ENCODE results near the gene LTK. TPM values are rescaled to one million over a fixed set of nuclear protein-coding genes. Genes with fewer than 3 reads are reported as not detected.
A peak's percentile ranks its signal among the peaks of the same experiment; 100 is the strongest.

LTK gene
- total RNA-seq, 1 experiment from 2014 or later = 0.24 TPM

DNA sequence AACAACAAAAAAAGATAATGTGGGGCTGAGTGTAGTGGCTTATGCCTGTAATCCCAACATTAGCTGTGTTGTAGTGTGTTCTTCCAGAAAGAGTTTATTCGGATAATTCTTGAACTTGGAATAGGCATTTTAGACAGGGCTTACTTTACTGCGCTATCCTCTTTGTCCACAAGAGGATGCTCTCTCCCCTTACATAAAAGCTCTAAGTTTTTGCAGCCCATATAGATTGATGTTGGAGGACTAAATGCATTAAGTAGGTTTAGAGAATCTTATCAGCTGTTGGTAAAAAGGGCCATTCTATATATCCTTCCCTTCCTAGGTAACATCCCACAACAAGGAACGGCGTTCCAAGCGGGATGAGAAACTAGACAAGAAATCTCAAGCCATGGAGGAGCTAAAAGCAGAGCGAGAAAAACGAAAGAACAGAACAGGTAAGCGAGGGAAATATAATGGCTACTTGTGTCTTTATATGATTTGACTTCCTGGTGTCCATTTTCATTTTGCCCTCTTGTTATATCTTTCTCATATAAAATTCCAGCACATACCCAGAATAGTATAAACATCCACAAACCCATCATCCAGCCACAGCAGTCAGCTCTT, 47.7 kb downstream of the LTK start:
- Histone ChIP-seq H3K27ac (no peak overlapping the region), H3K4me1 (replicated peaks) (no peaks in the 10 kb centered on the region)
- peak in 1 of 2 experiments; percentile 42 for DNase-seq (ENCODE audit: low read depth in 1 of 2, low spot score in 2 of 2)

DNA sequence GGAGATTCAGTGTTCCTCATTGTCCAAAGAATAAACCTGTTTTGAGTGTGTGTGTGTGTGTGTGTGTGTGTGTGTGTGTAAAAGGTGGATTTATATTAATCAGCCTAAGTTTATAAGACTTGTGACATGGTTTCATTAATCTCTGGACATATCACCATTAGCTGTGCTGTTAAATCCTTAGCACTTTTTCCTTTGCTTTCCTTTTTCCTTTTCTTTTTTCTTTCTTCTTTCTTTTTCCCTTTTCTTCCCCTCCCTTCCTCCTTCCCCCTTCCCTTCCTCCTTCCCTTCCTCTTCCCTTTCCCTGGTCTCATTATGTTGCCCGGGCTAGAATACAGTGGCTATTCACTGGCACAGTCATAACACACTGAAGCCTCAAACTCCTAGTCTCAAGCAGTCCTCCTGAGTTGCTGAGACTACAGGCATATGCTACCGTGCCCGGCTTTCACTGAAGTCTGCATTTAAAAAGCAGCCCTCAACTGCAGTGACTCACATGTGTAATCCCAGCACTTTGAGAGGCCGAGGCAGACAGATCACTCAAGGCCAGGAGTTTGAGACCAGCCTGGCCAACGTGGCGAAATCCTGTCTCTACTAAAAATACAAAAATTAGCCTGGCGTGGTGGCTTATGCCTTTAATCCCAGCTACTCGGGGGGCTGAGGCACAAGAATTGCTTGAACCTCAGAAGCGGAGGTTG, 48.6 kb downstream of the LTK start:
- Histone ChIP-seq H3K36me3 (peaks cover 67% of the 10 kb centered on the region), H3K27ac (no peak overlapping the region), H3K9me3 (replicated peaks) (no peaks in the 10 kb centered on the region), H3K4me3 (no peak overlapping the region), H3K4me1 (replicated peaks) (no peaks in the 10 kb centered on the region), H3K27me3 (replicated peaks) (no peaks in the 10 kb centered on the region)
- DNase-seq (ENCODE audit: low read depth in 1 of 2, low spot score in 2 of 2) = no peak

More for the DNA sequence above, 47.7 kb downstream of the LTK start:
- no peaks in the 10 kb centered on the region for H3K9me3 ChIP-seq (replicated peaks)
- H3K36me3 ChIP-seq = peaks cover 69% of the 10 kb centered on the region
- no peaks in the 10 kb centered on the region for H3K27me3 ChIP-seq (replicated peaks)
- no peak overlapping the region for H3K4me3 ChIP-seq

DNA sequence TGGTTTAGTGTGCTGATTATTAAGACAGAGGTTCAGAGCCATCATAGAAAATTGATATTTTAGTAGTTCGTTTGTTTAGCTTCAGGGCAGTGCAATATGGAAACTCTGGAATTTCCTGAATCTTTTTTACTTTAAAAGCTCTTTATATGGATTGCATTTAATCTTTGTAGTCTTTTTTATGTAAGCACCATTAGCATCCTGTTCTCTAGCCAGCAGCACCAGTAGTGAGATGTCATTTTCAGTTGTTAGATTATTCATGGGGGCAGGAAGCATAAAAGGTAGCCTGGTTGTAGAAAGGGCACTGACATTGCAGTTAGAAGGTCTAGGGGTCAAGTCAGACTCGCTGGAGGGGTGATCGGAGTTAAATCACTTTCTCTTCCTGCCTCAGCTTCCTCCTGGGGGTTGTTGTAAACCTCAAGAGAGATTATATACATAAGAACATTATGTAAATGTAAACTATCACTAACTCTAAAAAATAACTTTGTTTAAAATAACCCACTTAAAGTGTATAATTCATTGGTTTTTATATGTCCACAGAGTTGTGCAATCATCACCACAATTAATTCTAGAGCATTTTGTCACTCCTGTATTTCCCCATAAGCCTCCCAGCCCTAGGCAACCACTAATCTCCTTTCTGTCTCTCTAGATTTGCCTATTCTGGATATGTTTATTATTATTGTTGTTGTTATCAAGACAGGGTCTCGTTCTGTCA, 51.4 kb downstream of the LTK start:
- Histone ChIP-seq H3K27me3 (replicated peaks) (no peaks in the 10 kb centered on the region), H3K36me3 (peaks cover 67% of the 10 kb centered on the region), H3K4me3 (no peak overlapping the region), H3K4me1 (replicated peaks) (no peaks in the 10 kb centered on the region), H3K9me3 (replicated peaks) (no peaks in the 10 kb centered on the region), H3K27ac (no peak overlapping the region)
- DNase-seq (ENCODE audit: low read depth in 1 of 2, low spot score in 2 of 2) = no peak

Other genes with a start within 250 kb of the LTK start
- gene OIP5, start 181.2 kb downstream of the LTK start, total RNA-seq (2014; rRNA removed; shearing (Covaris generic)) = 31.1 and 43.4 TPM in 2 replicates
- gene NUSAP1, start 180.9 kb downstream of the LTK start, total RNA-seq (2014; rRNA removed; shearing (Covaris generic)) = 175 and 251 TPM in 2 replicates
- gene NDUFAF1, start 111.3 kb downstream of the LTK start, total RNA-seq (2014; rRNA removed; shearing (Covaris generic)) = 17.4 and 35.4 TPM in 2 replicates
- 26.0 and 34.9 TPM in 2 replicates for gene RTF1, start 96.7 kb downstream of the LTK start, total RNA-seq (2014; rRNA removed; shearing (Covaris generic))
- 4.4 and 5.7 TPM in 2 replicates for gene ITPKA, start 20.0 kb downstream of the LTK start, total RNA-seq (2014; rRNA removed; shearing (Covaris generic))
- gene RPAP1, start 30.4 kb upstream of the LTK start, total RNA-seq (2014; rRNA removed; shearing (Covaris generic)) = 17.4 and 22.4 TPM in 2 replicates
- gene TYRO3, start 45.4 kb upstream of the LTK start, total RNA-seq (2014; rRNA removed; shearing (Covaris generic)) = 8.9 and 17.2 TPM in 2 replicates
- 13.2 and 21.5 TPM in 2 replicates for gene MGA, start 146.6 kb upstream of the LTK start, total RNA-seq (2014; rRNA removed; shearing (Covaris generic))